ENCODE results near the gene CEBPB.
A peak's percentile ranks its signal among the peaks of the same experiment; 100 is the strongest.

The CEBPB gene

GRCh38 chr20:50214226-50215024, 23.8 kb downstream of the CEBPB start:
- DNase-seq (ENCODE audit: low read depth) = no peak

- DNase-seq (ENCODE audit: low read depth) = no peak
These were observed 24.6 kb downstream of the CEBPB start for GRCh38 chr20:50215101-50215690.

- no peak for DNase-seq (ENCODE audit: low read depth)
These were observed 25.3 kb downstream of the CEBPB start for GRCh38 chr20:50215926-50216325.

- no peak for DNase-seq (ENCODE audit: low read depth)
These were observed 26.0 kb downstream of the CEBPB start for GRCh38 chr20:50216543-50217206.

GRCh38 chr20:50217207-50217949, 26.7 kb downstream of the CEBPB start:
- DNase-seq (ENCODE audit: low read depth) = no peak

- no peak for DNase-seq (ENCODE audit: low read depth)
These were observed 28.4 kb downstream of the CEBPB start for GRCh38 chr20:50218987-50219435.

GRCh38 chr20:50219600-50219999, 29.0 kb downstream of the CEBPB start:
- no peak for DNase-seq (ENCODE audit: low read depth)

- no peak for DNase-seq (ENCODE audit: low read depth)
These were observed 29.7 kb downstream of the CEBPB start for GRCh38 chr20:50220093-50220893.

GRCh38 chr20:50220894-50221365, 30.3 kb downstream of the CEBPB start:
- no peak for DNase-seq (ENCODE audit: low read depth)

- peak; percentile 100 for DNase-seq (ENCODE audit: low read depth)
These were observed 31.1 kb downstream of the CEBPB start for GRCh38 chr20:50221501-50222308.

GRCh38 chr20:50222309-50223038, 31.8 kb downstream of the CEBPB start:
- no peak for DNase-seq (ENCODE audit: low read depth)

- DNase-seq (ENCODE audit: low read depth) = no peak
These were observed 32.7 kb downstream of the CEBPB start for GRCh38 chr20:50223039-50224005.

- DNase-seq (ENCODE audit: low read depth) = no peak
These were observed 33.4 kb downstream of the CEBPB start for GRCh38 chr20:50224052-50224451.

GRCh38 chr20:50224531-50225255, 34.1 kb downstream of the CEBPB start:
- peak; percentile 100 for DNase-seq (ENCODE audit: low read depth)

GRCh38 chr20:50226093-50226974, 35.7 kb downstream of the CEBPB start:
- no peak for DNase-seq (ENCODE audit: low read depth)

GRCh38 chr20:50227506-50227905, 36.9 kb downstream of the CEBPB start:
- peak; percentile 92 for DNase-seq (ENCODE audit: low read depth)

- DNase-seq (ENCODE audit: low read depth) = no peak
These were observed 38.6 kb downstream of the CEBPB start for GRCh38 chr20:50229156-50229607.

All from HS-5 (cell line).